HS-5 (cell line): ENCODE measurements around the gene FAAP20.

ENCODE experiments used
- DNase-seq: peaks from one replicate; pipeline ENCODE4 v3.0.0-alpha.2; 2012; ENCODE audit warnings: low read depth

The FAAP20 gene

GRCh38 chr1:2230781-2231531, 36.4 kb upstream of the FAAP20 start:
- DNase-seq: no peak

DNA sequence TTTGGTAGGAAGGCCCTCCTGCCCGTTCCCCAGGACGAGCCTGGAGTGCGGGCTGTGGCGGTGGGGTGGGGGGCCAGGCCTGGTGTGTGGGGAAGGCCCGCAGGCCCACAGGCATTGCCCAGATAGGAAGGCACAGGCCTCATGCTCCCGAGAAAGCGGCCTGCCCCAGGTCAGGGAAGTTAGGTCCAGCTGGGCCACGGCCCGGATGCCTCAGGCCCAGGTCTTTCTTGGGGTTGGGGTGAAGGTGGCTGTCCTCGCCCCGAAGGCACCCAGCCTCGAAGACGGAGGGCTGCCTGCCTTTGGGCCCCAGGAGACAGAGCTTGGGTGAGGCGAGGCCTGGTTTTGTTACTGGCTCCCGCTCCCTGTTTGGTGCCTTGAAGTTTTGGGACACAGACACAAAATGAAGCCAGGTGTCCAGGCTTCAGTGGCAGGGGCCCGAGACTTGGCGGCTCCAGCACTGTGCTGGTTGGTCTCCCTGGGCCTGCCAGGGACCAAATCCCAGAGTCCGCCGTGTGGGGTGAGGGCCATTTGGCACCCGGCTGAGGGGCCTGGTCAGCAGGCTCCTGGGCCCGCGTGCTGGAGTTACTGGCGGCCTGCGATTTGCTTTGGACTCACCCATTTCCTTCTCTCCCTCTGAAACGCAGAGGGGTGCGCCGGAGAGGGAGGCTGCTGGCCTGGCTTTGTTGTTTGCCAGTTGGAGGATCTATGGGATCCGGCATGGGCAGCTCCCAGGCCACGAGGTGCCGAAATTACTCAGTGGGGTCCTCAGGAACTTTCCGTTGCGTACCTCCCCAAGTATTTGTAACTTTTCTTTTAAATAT, 35.5 kb upstream of the FAAP20 start:
- DNase-seq: no peak

- no peak for DNase-seq
Measured at GRCh38 chr1:2229037-2229864, 34.7 kb upstream of the FAAP20 start.

DNA sequence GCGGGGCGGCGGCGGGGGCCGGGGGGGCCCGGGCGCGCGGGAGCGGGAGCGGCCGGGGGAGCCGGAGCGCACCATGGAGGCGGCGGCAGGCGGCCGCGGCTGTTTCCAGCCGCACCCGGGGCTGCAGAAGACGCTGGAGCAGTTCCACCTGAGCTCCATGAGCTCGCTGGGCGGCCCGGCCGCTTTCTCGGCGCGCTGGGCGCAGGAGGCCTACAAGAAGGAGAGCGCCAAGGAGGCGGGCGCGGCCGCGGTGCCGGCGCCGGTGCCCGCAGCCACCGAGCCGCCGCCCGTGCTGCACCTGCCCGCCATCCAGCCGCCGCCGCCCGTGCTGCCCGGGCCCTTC, 34.1 kb upstream of the FAAP20 start:
- DNase-seq: no peak

DNA sequence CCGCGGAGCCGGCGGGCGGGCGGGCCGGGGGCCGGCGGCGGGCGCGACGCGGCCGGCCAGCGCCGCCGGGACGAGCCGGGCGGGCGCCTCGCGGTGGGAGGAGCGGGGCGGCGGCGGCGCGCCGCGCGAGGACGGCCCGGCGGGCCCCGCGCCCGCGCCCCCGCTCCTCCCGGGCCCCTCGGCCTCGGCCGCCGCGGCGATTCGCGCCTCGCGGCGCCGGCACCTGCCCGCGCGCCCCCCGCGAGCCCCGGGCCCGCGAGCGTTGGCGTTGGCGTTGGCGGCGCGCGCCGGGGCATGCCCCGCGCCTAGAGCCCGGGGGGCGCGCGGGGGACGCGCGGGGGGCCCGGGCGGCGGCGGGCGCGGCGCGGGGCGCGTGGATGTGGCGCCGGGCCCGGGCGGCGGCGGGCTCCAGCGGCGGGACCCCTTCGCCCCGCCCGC, 33.6 kb upstream of the FAAP20 start, which contains the start of gene SKI:
TSS of gene SKI (plus strand) at position 163 of the 438 bp plus-strand sequence. CDS start 448 bp downstream, outside the sequence.
- no peak for DNase-seq

- DNase-seq: peak; percentile 80
Measured at GRCh38 chr1:2227346-2228156, 33.0 kb upstream of the FAAP20 start.

DNA sequence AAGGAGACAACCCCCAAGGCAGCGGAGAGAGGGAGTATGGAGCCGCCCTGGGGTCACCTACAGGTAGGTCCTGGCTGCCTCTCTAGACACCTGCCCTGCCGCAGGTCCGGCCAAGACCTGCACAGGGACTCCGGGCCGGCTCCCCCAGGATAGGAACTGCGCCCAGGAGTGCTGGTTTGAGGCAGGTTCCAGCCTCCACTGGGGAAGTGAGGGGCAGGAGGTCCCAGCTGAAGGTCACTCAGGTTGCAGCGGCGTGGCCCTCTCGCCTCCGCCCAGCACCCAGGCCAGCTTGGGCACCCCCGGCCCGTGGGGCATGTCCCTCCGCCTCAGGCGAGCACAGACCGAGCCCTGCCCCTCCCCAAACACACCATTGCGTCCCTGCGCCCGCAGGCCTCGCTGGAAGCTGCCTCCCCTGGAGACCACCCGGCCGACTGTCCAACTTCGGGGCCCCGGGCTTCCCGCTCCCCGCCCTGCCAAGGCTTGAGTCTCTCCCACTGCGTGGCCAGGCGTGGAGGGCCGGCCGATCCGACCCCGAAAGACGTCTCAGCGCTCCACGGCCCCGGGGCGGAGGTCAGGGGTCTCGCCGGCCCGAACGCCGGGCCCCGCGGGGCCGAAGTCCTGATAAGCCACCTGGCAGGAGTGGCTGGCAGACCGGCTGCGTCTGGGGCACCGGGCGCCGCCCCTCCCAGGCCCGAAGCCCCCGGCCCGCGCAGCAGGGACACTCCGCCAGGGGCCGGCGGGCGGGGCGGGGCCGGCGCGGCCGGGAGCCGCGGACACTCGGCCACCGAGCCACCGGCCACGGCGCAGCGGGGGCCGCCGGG, 32.2 kb upstream of the FAAP20 start:
- no peak for DNase-seq

GRCh38 chr1:2224631-2225428, 30.3 kb upstream of the FAAP20 start:
- no peak for DNase-seq

- DNase-seq: no peak
Measured at GRCh38 chr1:2224170-2224584, 29.6 kb upstream of the FAAP20 start.

DNA sequence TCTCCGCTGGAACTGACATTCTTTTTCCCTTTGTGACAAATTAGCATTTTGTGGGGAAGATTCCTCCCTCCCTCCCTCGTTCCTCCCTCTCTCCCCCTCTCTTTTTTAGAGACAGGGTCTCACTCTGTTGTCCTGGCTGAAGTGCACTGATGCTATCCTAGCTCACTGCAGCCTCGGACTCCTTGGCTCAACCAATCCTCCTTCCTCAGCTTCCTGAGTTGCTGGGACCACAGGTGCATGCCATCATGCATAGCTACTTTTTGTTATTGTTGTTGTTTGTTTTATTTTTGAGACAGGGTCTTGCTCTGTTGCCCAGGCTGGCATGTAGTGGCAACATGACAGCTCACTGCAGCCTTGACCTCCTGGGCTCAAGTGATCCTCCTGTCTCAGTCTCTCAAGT, 26.7 kb upstream of the FAAP20 start:
- no peak for DNase-seq

GRCh38 chr1:2216767-2217058, 22.1 kb upstream of the FAAP20 start:
- DNase-seq: no peak

GRCh38 chr1:2215909-2216766, 21.6 kb upstream of the FAAP20 start:
- no peak for DNase-seq

DNA sequence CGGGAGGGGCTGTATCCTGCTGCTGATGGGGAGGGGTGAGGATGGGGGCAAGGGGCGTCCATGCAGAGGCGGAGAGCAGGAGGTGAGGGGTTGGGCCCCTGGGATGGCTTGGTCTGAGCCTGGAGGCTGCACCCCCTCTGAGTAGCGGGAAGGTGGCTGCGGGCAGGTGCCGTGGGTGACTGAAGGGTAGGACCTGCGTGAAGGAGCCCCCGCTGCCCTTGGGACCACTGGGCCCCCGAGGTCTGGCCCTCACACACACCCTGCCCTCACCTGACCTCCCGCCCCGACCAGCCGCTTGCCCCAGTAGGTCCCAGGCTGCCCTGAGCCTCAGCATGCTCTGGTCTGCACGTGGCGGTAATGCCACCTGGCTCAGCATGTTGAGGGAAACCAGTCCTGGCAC, 20.8 kb upstream of the FAAP20 start:
- no peak for DNase-seq

DNA sequence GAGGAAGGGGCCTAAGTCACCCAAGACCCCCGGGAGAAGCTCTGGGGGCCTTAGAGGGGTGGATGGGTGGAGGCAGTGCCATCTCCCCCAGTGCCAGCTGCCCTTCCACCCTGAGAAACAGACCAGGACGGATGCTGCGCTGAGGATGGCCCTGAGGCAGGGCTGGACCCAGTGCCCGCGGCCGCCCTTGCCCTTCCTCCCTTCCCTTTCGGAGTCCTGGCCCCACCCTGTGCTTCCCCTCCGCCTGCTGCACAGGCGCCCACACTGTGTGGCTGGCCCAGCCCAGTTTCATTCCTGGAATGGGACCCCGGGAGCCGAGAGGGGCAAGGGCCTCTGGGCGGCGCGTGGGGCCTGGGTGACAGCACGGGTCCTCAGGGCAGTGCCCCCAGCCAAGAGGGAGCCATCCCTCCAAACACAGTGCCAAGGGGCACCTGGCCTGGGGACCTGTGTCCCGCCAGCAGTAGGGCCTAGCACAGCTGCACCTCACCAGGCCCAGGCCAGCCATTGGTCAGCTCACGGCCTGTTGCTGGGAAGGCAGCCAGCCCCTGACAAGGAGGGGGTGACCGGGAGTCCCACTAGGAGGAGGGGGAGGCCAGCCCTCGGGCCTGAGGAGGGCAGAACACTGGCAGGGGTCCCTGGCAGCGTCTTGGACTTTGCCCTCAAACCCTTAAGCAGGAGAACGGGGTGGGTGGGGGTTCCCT, 20.1 kb upstream of the FAAP20 start:
- DNase-seq: no peak

DNA sequence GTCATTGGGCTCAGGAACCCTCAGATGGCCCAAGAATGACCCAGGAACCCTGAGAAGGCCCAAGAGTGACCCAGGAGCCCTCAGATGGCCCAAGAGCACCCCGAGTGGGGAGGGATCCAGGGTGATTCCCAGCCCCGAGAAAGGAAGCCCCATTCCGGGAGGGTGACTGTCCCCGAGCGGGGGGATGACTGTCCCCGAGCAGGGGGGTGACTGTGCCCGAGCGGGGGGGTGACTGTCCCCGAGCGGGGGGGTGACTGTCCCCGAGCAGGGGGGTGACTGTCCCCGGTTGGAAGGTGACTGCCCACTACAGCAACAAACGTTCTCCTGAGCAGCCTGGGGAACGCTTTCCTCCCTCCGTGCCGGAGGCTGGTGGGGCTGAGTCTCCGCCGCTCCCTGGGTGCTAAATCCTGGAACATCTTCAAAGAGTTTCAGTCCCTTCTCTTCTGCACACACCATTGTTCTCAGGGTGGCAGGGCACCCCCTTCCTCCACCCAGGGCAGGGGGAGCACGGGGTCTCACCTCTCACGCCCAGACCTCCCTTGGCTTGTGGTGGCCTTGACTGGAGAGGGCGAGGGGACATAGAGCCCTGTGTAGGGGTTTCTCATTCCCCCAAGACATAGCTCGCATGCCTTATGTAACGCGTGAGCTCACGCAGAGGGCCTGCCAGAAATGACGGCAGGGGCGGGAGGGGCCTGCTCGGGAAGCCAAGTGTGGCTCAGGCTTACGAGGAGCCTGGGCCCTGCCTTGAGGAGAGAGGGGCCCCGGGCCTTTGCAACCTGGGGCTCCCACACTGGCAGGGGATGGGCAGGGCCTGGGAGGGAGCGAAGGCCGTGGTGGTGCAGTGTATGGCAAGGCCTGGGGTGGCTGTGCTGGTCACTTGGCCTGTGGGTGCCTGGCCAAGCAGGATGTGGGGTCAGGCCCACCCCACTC, 19.3 kb upstream of the FAAP20 start:
- no peak for DNase-seq

DNA sequence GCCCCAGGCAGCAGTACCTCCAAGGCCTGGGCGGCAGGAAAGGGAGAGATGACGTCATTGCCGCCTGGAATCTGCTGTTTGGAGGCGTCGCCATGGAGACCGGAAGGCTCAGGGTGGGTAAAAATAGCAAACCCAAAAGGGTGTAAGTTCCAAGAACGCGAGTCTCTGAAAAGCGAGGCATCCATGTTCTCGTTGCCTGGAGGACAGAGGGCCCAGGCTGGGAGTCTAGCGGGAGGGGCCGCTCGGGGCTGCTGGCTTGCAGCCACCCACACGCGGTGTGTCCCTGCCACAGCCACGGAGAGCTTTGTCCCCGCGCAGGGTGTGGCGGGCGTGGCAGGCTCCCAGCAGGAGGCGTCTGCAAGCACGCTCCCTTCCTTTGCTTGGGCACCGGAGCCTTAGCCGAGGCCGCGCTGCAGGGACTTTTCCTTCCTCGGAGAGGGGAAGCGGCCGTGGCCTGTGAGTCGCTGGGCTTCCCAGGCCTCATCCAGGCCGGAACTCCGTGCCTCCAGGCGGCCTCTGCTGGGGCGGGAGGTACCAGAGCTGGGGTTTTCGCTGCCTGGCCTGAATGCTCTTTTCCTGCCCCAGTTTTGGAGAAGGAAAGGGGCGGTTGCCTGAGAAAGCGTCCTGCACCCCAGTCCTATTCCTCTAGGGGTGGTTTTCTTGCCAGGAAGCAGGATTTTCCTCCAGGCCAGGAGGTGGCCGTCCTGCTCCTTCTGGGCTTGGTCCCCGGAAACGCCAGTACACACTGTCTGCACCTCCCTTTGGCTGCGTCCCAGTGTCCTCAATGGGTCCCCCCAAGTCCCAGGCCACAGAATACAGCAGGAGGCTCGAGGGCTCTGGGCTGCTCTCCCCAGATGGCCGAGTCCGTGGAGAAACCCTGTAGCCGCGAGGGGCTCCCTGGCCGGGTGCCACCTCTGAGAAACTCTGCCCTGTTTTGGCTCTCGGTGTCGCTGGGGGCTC, 18.2 kb upstream of the FAAP20 start:
- DNase-seq: peak; percentile 86

DNA sequence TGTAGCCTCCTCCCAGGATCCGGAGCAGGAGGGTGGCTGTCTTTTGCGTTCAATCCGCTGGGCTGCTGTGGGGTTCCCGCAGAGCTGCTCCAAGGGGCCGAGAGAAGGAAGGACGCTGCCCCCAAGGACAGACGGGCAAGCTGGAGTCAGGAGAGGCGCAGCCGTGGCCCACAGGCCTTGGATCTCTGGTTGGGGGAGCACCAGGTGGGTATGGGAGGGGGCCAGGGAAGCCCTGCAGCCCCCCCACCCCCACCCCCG, 17.6 kb upstream of the FAAP20 start:
- no peak for DNase-seq
